Tibial artery (tissue), 4 donors: Measurements from ENCODE around the gene GNPNAT1.
"Not testable (repeated sequence)": the region's sequence is repeated elsewhere in the genome, so short reads cannot be mapped to it uniquely, and the experiment has no call there.

Source experiments
- DNase-seq, 2 donors: peaks; one replicate each; pipeline ENCODE4 v3.0.0-alpha.2; 2019
- H3K27ac ChIP-seq, 2 donors: fragments of 200-600 bp; sonication (generic) in 1 of 2; 1 replicate in 1 of 2; 2 replicates in 1 of 2; pipeline ENCODE4 v1.5.1; 2018 to 2019; ENCODE audit warnings: mild to moderate bottlenecking in 1 of 2
- H3K27me3 ChIP-seq, 2 donors: fragments of 200-600 bp; sonication (generic) in 1 of 2; one replicate each; pipeline versions ENCODE4 v1.5.1 to v1.6.0; 2016 to 2019
- H3K36me3 ChIP-seq, 3 donors: fragments of 200-600 bp; sonication (generic) in 2 of 3; one replicate each; pipeline ENCODE4 v1.5.1; 2016 to 2019; ENCODE audit warnings: mild to moderate bottlenecking in 2 of 3
- H3K4me1 ChIP-seq, 4 donors: fragments of 200-600 bp; sonication (generic) in 2 of 4; 1 replicate in 3 of 4; 2 replicates in 1 of 4; pipeline ENCODE4 v1.5.1; 2016 to 2019
- H3K4me3 ChIP-seq, 2 donors: fragments of 200-600 bp; sonication (generic) in 1 of 2; 1 replicate in 1 of 2; 2 replicates in 1 of 2; pipeline ENCODE4 v1.5.1; 2018 to 2019; ENCODE audit warnings: mild to moderate bottlenecking in 2 of 2
- H3K9me3 ChIP-seq, 3 donors: fragments of 200-600 bp; sonication (generic) in 1 of 3; one replicate each; pipeline ENCODE4 v1.5.1; 2016 to 2019
- CTCF ChIP-seq, 2 experiments: fragments of 200-600 bp in 1 of 2; fragments of 450-650 bp in 1 of 2; IDR thresholded peaks; one replicate each; pipeline ENCODE4 v1.5.1; 2017 to 2019; ENCODE audit warnings: antibody characterized with exemption in 2 of 2, mild to moderate bottlenecking in 1 of 2, moderate library complexity in 1 of 2
- intact Hi-C: fragments of 100-400 bp; cut with DNase I; formaldehyde crosslinking; loops from one replicate; pipeline ENCODE4 v1.15.0; 2023; ENCODE audit warnings: low total_unique reads

Gene GNPNAT1

DNA sequence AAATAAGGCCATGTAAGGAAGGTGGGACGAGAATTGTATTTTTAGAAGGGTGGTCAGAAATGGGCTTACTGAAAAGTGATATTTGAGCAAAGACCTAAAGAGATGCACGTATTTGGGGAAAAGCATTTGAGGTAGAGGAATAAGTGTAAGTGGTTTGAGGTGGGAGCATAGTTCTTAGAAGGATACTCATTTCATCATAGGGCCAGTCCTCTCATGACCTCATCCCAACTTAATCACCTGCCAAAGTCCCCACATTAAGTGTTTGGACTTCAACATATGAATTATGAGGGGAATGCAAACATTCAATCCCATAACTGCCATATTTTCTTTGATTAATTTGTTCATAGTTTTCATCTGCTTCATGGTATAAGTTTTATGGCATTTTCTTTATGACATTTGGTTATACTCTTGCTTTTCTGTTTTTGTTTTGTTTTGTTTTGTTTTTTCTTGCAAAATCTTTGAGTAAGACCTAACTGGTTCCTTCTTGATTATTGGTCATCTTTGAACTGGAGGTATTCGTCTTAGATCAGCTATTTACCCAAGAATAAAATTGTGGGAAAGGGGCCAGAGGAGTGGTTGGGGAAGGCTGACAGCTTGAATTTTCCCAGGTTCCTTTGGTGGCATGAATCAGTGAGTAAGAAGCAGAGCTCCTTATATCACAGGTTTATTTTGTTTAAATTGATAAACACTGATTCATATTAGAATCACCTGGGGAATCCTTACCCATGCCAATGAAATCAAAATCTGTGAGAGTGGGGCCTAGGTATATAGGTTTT is 24.2 kb downstream of the GNPNAT1 start:
- H3K36me3 ChIP-seq = peaks cover 35 to 43% (median 42%) of the 10 kb centered on the region in 3 donors
- no peak for DNase-seq
- no peak for TF ChIP-seq CTCF (IDR thresholded peaks at IDR 0.05)

GRCh38 chr14:52762923-52763322 is 28.5 kb downstream of the GNPNAT1 start:
- H3K27me3 ChIP-seq, H3K4me3 ChIP-seq, H3K4me1 ChIP-seq, intact Hi-C loops, H3K9me3 ChIP-seq, DNase-seq, H3K27ac ChIP-seq: not testable (repeated sequence)
- H3K36me3 ChIP-seq = peaks cover 35 to 64% (median 38%) of the 10 kb centered on the region in 3 donors

More for the DNA sequence above, 24.2 kb downstream of the GNPNAT1 start:
- no peaks in the 10 kb centered on the region for H3K9me3 ChIP-seq
- H3K27me3 ChIP-seq = no peaks in the 10 kb centered on the region
- no peak overlapping the region for H3K27ac ChIP-seq
- H3K4me1 ChIP-seq = peaks cover 0 to 2% (median 0%) of the 10 kb centered on the region in 4 donors
- intact Hi-C loops = no loop called here
- H3K4me3 ChIP-seq = no peak overlapping the region

DNA sequence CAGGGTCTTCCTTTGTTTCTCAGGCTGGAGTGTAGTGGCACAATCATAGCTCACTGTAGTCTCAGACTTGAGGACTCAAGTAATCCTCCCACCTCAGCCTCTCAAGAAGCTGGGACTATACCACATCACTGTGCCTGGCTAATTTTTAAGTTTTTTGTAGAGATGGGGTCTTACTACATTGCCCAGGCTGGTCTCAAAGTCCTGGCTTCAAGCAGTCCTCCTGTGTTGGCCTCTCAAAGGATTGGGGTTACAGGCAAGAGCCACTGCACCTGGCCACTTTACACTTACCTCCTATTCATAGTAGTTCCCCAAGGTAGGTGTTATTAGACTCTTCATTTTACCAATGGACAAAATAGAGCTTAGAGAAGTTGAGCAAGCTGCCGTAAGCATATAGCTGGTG is 32.3 kb downstream of the GNPNAT1 start:
- no peaks in the 10 kb centered on the region for H3K27me3 ChIP-seq
- no peak for DNase-seq
- no peaks in the 10 kb centered on the region for H3K9me3 ChIP-seq
- no peak overlapping the region for H3K27ac ChIP-seq
- no peak overlapping the region for H3K4me3 ChIP-seq
- no peak for TF ChIP-seq CTCF (IDR thresholded peaks at IDR 0.05)
- no peaks in the 10 kb centered on the region for H3K4me1 ChIP-seq
- H3K36me3 ChIP-seq = peaks cover 32 to 43% (median 33%) of the 10 kb centered on the region in 3 donors
- intact Hi-C loops = no loop called here

- DNase-seq = no peak
- no peaks in the 10 kb centered on the region for H3K9me3 ChIP-seq
- no peaks in the 10 kb centered on the region for H3K4me1 ChIP-seq
- no peak overlapping the region for H3K4me3 ChIP-seq
- H3K36me3 ChIP-seq = peaks cover 34 to 41% (median 38%) of the 10 kb centered on the region in 3 donors
- no peak for TF ChIP-seq CTCF (IDR thresholded peaks at IDR 0.05)
- no peaks in the 10 kb centered on the region for H3K27me3 ChIP-seq
- intact Hi-C loops = no loop called here
- H3K27ac ChIP-seq = no peak overlapping the region
These were observed 35.6 kb downstream of the GNPNAT1 start for GRCh38 chr14:52755607-52756316.

- intact Hi-C loops = no loop called here
These were observed 42.6 kb downstream of the GNPNAT1 start for GRCh38 chr14:52748647-52749292.

More at GRCh38 chr14:52748647-52749292, 42.6 kb downstream of the GNPNAT1 start:
- Histone ChIP-seq H3K36me3 (peaks cover 23 to 47% (median 43%) of the 10 kb centered on the region in 3 donors), H3K27ac (no peak overlapping the region), H3K27me3 (no peaks in the 10 kb centered on the region), H3K4me1 (peaks cover 0 to 3% (median 0%) of the 10 kb centered on the region in 4 donors), H3K9me3 (no peaks in the 10 kb centered on the region), H3K4me3 (no peak overlapping the region)
- DNase-seq = no peak
- TF ChIP-seq CTCF (IDR thresholded peaks at IDR 0.05) = no peak
